NCI-H2107 (cell line): Measurements from ENCODE around the gene APBA3.

ENCODE experiments used
- DNase-seq: peaks from one replicate; lab custom pipeline; 2025; lab: John Stamatoyannopoulos, UW

The APBA3 gene

DNA sequence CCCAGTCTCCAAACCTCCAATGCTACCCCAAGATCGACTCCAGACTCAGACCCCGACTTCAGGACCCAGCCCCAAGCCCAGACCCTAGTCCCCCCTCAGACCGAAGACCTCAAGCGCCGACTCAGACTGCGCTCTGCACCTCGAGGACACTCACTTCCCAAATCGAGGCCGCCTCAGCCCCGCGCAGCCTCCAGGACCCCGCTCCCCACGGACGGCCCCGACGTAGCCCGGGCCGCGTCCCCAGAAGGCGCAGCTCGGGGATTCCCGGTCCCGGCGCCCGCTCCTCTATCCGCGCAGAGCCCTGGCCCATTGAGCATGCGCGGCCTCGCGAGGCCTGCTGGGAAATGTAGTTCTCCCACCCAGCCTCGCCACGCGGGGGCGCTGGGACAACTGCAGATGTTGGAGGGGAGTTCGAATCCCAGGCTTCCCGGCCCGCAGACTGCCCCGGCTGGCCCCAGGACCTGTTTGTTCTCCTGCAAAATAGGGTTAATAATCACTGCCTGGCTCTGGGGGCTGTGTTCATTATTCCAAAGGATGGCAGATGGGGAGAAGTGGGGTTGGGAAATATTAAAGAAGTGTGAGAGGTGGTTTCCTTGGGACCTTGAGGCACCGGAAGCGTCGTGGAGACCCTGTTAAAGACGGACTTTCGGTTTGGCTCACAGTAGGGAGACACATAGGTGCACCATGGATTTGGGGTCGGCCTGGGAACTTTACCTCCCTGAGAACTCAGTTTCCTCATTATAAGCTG, at the start of gene APBA3:
Gene APBA3 (minus strand): TSS at position 311 of the 748 bp plus-strand sequence. CDS start 1,428 bp downstream, outside the sequence.
- peak; percentile 92 for DNase-seq

GRCh38 chr19:3810708-3811355, 49.3 kb upstream of the APBA3 start:
- DNase-seq: no peak

DNA sequence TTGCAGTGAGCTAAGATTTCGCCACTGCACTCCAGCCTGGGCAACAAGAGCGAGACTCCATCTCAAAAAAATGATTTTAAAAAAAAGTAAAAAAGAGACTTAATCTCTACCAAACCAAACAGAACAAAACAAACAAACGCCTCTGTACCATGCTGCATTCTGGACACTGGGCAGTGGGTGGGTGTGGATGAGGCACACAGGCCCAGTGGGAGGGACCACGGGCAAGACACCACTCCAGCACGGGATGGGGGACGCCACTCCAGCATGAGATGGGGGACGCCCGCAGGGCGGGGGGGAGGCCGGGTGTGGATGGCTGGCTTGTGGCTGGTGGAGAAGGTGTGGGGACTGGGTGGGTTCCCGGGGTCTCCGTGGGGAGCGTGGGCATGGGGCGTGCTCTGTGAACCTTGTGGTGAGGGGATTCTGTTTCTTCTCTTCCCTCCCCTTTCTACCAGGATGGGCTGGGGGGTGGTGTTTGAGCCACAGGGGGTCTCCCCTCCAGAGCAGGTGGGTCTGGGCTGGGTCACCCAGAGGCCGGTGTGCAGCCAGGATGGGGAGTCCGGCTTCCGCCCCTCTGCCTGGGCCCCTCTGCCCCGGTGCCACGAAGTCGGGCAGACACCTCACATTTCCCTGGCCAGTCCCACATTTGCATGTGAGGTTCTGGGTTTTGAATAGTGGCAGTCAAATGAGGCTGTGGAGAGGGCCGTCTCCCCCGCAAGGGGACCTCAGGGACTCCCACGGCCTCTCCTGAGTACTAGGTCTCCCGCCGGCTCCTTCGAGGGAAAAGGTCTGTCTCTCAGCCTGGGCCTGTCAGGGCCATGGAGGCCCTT, 48.6 kb upstream of the APBA3 start:
- DNase-seq: no peak

DNA sequence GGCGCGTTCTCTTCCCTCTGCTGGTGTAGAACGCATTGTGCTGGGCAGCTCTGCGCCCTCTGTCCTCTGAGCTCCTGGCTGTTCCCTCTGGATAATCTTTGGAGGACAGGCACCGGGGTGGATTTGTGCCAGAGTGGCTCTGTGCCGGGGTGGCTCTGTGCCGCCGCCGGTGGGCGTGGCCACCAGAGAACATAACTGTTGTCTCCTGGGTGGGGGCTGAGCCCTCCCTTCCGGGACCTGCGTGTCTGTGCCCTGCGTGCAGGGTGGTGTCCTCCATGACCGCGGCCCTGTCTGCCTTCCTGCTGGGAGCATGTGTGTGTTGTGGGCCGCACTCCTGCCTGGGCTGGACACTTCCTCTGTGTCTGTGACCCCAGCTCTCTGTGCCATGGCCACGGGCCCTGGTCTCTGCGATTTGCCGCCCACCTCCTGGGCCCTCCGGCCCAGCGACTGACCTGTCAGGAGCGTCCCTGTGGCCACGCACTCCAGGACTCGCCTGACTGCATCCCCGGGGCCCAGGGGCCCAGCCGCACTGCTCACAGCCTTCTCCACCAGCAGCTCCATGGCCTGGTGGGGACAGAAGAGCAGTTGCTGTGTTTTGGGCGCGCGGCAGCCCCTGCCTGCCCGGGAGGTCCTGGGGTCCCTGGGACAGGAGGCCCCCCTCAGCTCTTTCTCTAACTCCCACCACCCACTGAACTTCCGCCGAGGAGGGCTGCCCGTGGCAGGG, 47.1 kb upstream of the APBA3 start:
- no peak for DNase-seq

DNA sequence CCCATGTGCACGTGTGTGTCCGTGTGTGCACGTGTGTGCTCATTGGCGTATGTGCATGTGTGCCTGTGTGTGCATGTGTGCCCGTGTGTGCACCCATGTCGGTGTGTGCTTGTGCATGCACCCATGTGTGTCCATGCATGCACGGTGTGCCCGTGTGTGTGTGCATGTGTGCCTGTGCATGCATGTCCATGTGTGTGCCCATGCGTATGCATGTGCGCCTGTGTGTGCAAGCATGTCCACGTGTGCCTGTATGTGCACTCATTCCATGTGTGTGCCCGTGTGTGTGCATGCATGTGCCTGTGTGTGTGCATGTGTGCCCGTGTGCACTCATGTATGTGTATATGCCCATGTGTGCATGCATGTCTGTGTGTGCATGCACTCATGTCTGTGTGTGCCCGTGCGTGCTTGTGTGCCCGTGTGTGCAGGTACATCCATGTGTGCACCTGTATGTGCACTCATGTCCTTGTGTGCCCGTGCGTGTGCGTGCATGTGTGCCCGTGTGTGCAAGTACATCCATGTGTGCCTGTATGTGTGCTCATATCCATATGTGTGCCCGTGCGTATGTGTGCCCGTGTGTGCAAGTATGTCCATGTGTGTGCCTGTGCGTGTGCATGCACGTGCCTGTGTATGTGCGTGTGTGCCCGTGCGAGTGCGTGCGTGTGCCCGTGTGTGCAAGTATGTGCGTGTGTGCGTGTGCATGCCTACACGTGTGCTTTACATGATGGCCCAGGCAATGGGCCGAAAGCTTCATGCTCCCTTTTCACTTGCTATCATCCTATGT, 46.3 kb upstream of the APBA3 start:
- DNase-seq: no peak

- DNase-seq: no peak
These were observed 45.6 kb upstream of the APBA3 start for GRCh38 chr19:3807131-3807480.

GRCh38 chr19:3805859-3806258, 44.4 kb upstream of the APBA3 start:
- DNase-seq: no peak

DNA sequence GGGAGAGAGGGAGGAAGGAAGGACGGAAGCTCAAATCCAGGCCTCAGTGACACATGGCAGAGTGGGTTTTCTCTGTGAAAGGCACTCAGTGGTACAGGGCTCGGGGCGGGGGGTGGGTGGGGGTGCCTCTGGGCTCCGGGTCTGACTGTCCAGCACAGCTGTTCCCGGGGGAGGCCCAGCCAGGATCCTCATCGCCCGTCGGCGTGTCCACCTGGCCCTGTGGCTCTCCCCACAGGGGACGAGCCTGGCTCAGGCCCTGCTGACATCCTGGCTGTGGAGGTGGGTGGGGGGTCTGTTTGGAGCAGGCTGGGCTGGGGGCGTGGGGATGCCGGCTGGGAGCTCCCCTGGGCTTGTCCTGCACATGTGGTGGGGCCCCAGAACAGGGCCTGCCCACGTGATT, 42.9 kb upstream of the APBA3 start:
- no peak for DNase-seq

- no peak for DNase-seq
These were observed 42.5 kb upstream of the APBA3 start for GRCh38 chr19:3803986-3804385.

DNA sequence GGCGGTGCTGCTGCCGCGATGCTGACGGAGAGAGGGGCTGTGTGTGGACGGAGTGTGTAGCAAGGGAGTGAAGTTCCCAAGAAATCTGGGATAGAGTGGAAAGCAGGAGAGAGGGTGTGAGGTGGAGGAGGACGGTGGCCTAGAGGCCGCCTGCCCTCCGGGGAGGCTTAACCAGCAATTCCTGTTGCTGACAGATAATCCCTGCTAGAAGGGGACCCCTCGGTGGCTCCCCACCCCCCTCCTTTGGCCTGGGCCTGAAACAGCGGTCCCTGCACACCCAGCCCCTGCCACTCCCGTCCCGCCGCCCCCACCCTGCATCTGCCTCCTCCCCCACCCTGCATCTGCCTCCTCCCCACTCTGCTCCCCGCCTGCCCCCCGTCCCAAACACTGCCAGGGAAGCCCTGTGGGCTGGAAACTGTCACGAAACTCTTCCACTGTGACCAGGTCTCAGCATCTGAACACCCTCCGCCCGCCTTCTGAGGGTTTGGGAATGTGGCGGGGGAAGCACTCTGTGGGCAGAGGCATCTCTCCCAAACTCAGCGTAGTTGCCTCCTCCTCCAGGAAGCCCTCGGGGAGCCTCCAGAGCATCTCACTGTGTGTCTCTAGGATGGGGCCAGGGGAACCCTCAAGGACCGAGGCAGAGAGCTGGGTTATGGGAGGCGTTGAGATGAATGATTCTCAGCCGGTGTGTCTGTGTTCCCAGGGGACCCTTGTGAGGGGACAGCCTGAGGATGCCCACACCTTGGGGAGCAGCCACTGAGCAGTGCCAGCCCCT, 41.8 kb upstream of the APBA3 start:
- no peak for DNase-seq

- DNase-seq: peak; percentile 10
These were observed 40.1 kb upstream of the APBA3 start for GRCh38 chr19:3801412-3802096.

DNA sequence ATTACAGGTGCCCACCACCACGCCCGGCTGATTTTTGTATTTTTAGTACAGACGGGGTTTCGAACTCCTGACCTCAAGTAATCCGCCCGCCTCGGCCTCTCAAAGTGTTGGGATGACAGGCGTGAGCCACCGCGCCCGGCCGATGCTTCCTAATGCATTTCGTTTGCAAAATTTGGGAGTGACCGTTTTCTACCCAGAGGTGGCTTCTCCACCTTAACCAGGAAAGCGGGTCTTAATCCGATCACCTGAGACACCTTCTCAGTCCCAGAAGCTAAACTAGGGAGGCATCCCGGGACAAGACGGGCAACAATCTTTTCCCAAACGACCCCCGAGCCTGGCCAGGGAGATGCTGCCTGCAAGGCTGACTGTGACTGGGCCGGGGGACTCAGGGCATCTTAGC, 39.5 kb upstream of the APBA3 start:
- no peak for DNase-seq

DNA sequence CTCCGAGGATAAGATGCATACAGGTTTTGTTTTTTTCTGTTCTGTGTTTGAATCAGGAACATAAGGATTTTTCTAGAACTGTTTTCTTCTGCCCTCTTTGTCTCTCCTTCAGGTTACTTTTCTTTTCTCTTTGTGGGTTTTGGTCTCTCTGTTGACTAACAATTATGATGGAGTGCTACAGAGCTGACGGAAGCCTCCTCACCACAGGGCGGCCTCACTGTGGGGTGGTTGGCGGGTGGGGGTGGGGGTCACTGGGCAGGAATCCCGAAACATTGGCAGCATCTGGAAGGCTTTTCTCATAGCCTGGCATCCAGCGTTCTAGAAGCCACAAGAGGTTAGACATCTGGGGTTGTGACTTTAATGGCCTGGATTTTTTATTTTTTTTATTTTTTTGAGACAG, 36.6 kb upstream of the APBA3 start:
- no peak for DNase-seq

GRCh38 chr19:3796358-3796757, 34.9 kb upstream of the APBA3 start:
- no peak for DNase-seq

DNA sequence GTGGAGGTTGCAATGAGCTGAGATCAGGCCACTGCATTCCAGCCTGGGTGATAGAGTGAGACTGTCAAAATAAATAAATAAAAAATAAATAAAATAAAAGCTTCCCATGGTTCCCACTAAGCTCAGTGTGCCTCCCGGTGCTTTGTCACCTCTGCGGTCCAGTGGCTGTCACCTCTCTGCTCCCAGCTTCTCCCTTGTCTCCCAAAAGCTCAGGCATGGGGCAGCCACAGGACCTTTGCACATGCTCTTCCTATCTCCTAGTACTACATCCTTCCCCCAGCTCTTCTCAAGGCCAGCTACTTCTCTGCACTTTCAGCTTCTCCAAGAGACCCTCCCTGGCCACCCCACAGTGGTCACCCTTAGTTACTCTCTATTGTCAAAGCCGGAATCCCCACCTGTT, 32.3 kb upstream of the APBA3 start:
- DNase-seq: no peak

DNA sequence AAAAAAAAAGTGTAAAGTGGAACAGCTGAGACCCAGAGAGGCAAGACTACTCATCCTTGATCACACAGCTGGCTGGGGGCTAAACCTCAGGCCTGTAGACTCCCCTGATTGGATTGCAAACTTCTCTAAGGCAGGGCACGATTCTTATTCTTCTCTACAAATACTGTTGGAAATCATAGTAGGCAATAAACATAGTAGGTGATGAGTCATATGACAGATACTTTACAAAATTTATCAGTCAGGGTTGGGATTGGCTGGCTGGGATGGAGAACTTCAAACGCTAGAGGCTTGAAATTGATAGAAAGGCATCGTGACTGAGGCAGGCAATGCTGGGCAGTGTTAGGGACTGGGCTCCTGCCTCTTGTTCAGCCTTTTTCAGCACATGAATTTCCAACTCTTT, 30.6 kb upstream of the APBA3 start:
- DNase-seq: no peak

GRCh38 chr19:3790941-3791340, 29.4 kb upstream of the APBA3 start:
- DNase-seq: no peak

DNA sequence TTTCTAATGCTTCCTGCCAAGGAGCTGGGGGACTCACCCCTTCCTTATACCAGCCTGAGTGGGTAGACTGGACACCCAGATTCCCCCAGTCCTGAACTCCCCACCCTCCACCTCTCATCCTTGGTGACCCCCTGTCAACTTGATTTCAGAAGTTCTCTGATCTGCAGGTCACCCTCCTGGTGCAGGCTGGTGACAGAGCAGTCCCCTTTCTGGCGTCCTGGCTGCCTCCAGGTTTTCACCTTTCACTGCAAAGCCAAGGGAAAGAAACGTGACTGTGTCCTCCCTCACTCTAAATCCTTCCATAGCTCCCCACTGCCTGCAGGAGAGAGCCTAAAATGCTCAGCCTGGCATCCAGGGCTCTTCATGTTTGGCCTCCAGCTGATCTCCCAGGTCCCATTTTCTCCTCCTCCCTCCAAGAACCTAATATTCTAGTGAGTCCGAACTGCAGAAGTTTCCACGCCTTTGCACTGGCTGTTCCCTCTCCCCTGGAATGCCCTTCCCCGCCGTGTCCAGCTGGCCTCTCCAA, 28.8 kb upstream of the APBA3 start:
- DNase-seq: no peak

DNA sequence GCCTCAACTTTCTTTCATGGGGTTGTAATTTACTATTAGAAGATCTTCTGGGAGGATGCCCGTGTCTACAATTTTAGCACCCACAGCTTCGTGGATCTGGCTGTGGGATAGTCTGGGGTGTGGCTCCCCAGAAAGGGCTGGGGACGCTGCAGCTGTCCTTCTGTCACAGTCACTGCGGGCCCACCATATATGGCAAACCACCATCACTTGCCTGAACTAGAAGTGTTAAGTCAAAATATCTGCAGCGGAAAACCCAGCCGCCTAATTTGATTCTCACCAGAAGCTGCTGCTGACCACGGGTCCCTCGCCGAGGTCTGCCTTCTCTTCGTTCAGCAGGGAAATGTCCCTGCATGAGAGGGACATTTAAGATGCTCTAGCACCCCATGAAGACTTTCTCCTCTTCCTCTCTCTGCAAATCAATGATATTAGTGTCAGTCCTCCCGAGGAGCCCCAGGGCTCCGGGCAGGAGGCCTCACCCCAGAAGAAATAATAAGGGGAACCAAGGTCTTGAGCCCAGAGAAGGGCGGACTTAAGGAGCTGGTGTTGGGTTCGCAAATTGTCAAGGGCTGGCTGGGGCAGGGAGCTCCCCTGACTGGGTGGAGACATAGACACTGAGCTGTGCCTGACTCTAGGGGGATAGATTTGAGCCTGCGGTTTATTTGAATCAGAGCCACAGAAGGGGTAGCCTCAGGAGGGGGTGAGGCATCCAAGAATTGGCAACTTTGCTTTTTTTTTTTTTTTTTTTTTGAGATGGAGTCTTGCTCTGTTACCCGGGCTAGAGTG, 27.7 kb upstream of the APBA3 start:
- no peak for DNase-seq
